HG03469 (cell line): ENCODE measurements around the gene MIS12.

Source experiments
- ATAC-seq: cut with Tn5 transposase; IDR thresholded peaks from one replicate; pipeline ENCODE4 v1.9.1; 2021; ENCODE audit warnings: mild to moderate bottlenecking, moderate library complexity, moderate number of reproducible peaks; ENCODE audit not compliant: unreplicated experiment

The MIS12 gene, protein sequence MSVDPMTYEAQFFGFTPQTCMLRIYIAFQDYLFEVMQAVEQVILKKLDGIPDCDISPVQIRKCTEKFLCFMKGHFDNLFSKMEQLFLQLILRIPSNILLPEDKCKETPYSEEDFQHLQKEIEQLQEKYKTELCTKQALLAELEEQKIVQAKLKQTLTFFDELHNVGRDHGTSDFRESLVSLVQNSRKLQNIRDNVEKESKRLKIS

GRCh38 chr17:5486206-5487124, at the start of gene MIS12:
TSS of gene MIS12 (plus strand) at chr17:5486566. CDS start at chr17:5488863, 2,297 bp downstream.
- ATAC-seq = peak; percentile 47

DNA sequence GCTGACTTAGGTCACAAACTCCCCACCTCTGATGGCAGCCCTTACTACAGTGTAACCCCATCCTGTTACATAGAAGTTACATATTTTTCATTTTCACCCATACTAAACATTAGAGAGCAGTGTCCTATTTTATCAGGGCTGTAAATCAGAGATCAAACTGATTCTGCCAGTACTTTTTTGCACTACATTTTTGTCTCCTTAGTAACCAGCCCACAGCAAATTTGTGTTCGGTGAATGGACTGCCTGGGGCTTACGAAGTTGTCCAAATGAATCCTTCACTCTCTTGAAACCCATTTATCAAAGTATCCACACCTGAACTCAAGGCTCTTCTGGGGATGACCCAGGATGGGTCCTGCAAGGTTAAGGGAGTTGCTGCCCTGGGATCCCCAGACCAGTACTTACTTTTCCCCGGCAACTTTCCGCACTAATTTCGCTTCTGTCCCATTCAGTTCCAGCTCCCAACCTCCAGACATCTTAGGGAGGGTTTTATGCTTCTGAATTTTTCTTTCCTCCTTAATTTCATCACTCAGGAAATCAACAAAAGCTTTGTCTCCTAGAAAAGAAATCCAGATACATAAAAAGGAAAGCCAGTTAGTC, 48.5 kb upstream of the MIS12 start:
- no peak for ATAC-seq

DNA sequence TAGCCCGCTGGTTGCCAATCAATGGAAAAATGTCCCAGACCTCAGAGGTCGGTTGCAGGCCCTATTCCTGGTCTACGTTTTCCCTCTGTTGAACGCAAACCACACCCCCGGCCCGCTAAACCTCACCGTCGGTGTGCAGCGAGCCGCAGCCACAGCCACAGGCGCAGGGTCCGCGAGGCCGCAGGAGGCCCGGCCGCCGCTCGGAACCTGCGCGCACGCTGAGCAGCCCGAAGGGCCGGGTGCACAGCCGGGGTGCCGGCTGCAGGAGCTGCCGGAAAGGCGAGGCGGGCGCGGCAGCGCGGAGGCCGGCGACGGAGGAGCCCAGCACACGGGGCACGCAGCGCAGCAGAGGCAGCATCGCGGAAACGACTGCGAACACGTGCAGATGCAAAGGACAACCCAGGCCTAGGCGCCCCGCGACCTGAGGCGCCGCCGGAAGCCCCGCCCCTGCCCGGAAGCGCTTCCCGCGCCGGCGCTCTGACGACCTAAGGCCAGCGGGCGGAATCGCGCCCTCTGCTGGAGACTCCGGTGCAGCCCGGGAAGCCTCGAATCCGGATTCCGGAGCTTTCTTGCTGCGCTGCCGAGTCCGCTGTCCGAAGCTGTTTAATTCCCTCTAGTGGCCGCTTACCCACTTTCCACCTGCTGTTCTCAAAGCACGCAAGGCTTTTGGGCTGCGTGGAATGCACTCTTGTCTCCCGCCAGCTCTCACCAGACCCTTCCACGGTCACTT, 47.5 kb upstream of the MIS12 start, which contains the start of gene C1QBP:
Gene C1QBP, minus strand, starts transcription at position 440 of the 730 bp plus-strand sequence. Its CDS starts 82 bp downstream, at position 358.
- ATAC-seq = peak; percentile 57

DNA sequence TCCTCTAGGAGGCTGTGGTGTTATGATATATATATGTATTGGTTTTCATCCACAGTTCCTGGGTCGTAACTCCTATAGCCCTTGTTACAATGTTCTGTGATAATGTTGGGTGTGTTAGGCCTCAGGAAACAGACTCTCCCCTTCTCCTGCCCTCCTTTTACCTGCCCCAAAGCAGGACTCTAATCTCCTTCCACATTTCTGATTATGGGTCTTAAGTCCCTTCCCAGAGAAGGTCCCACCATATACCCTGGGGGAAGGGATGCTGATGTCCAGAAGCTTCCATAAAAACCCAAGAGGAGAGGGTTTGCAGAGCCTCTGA, 47.0 kb upstream of the MIS12 start:
- ATAC-seq = no peak

DNA sequence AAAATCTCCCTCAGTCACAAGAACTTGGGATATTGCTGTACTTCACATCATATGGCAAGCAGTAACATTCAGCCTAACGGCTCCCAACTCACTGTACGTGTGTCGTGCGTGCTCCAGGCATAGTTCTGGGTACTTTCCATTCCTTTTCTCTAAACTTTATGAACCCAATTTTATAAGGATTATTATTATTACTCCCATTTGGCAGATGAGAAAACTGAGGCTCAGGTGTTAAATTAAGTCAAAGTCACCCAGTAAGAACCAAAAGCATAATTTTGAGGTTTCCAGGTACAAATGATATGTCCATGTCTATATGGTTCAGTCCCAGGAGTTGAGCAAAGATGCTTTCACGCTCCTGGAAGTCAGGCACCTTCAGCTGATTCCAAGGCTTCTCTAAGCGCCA, 42.6 kb upstream of the MIS12 start:
- ATAC-seq = no peak

- no peak for ATAC-seq
Observed at GRCh38 chr17:5444209-5444608, 42.2 kb upstream of the MIS12 start.

- ATAC-seq = no peak
Observed at GRCh38 chr17:5446786-5447185, 39.6 kb upstream of the MIS12 start.

DNA sequence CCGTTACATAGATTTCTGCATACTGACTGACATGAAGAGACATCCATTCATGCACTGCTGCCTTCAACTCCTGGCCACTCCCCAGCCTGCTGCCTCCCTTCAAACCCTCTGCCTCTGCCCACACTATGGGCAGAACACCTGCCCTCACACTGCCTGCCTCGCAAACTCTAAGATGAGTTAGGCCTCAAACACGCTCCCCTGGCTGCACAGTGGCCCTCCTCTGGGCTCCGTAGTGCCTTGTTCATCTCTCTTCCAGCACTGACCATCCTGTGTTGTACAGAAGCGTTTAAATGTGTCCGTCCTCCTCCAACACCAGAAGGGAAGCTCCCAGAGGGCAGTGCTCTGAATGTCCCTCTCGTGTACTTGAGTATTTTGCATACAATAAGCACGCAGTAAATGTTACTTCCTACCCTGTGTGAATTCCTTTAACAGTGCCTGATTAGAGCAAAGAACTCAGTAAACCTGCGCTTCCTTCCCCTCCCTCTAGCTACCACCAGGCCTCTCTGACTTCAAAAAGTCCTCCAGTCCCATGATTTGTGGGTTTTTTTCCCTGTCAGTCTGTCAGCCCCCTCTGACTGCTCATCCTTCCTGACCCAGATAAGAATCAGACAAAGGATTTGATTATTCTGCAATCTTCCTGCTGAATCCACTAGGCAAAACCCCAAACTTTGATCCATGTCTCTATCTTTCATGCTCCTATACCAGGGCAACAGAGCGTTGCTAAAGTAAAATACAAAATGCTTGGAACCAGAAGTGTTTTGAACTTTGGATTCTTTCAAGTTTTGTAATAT, 21.5 kb upstream of the MIS12 start:
- no peak for ATAC-seq

- no peak for ATAC-seq
Observed at GRCh38 chr17:5466295-5466694, 20.1 kb upstream of the MIS12 start.

- no peak for ATAC-seq
Observed at GRCh38 chr17:5467416-5467815, 18.9 kb upstream of the MIS12 start.

DNA sequence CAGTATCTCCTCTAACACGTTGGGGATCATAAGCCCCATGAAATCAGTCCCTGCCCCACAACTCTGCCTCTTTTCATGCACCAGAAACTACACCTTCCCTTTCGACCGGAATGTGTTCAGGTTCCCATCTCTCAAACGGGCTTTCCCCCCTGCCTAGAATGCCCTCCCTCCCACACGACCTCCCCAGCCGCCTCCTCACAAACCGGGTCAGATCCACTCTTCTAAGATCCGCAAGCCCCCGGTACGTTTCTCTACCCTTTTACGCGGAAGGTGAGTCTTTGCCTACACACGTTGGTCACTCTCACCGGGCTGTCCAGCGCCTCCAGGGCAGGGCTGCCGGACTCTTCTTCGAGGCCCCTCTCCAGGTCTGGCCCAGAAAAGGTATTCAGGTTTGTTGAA, 18.3 kb upstream of the MIS12 start:
- ATAC-seq = no peak

DNA sequence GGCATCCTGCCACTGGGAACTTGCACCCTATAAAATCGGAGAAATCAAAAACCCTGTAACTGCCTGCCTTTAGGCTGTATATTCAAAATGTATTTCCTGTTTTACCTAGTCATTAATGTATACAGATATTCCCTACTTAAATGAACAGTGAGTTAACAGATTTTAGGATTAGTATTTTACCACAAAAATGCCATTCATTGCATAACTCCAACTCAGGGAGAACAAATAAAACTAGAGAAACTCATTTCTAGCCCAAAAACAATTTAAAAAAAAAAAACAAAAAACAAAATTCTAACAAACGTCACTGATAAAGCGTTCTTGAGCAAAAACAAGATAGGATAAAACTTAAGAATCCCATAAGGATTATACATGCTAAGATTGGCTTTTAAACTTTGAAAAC, 13.9 kb upstream of the MIS12 start:
- ATAC-seq = no peak

- no peak for ATAC-seq
Observed at GRCh38 chr17:5473906-5474305, 12.5 kb upstream of the MIS12 start.

- ATAC-seq = no peak
Observed at GRCh38 chr17:5478992-5479391, 7.4 kb upstream of the MIS12 start.

DNA sequence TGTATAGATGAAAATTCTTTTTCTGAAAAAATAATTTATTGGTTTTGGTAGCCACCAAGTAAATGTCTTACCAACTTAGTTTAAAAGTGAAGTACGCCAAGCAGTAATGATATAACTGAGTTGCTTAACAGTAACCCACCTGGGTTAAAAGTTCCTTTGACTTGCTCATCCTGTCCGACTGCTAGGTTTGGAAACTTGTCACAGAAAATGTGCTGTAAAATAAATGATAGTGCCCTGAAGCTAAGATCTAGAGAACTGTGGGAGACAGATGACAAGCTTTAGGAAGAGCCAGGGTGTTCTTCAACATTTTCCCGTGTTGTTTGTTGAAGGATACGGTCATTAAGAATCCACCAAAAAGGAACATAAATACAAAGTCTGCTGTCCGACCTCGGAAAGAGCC, 5.4 kb upstream of the MIS12 start:
- ATAC-seq = no peak

DNA sequence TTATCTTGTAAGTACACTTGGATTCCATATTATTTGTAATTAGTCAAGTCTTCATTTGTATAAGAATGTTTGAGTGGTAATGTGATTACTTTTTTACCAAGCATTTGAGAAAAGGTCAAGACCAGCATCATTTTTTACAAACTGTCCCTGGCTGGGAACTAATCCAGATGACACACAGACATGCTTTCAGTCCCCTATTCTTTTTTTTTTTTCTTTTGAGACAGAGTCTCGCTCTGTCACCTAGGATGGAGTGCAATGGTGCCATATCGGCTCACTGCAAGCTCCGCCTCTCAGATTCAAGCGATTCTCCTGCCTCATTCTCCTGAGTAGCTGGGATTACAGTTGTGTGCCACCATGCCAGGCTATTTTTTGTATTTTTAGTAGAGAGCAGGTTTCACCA, 4.9 kb upstream of the MIS12 start:
- no peak for ATAC-seq

DNA sequence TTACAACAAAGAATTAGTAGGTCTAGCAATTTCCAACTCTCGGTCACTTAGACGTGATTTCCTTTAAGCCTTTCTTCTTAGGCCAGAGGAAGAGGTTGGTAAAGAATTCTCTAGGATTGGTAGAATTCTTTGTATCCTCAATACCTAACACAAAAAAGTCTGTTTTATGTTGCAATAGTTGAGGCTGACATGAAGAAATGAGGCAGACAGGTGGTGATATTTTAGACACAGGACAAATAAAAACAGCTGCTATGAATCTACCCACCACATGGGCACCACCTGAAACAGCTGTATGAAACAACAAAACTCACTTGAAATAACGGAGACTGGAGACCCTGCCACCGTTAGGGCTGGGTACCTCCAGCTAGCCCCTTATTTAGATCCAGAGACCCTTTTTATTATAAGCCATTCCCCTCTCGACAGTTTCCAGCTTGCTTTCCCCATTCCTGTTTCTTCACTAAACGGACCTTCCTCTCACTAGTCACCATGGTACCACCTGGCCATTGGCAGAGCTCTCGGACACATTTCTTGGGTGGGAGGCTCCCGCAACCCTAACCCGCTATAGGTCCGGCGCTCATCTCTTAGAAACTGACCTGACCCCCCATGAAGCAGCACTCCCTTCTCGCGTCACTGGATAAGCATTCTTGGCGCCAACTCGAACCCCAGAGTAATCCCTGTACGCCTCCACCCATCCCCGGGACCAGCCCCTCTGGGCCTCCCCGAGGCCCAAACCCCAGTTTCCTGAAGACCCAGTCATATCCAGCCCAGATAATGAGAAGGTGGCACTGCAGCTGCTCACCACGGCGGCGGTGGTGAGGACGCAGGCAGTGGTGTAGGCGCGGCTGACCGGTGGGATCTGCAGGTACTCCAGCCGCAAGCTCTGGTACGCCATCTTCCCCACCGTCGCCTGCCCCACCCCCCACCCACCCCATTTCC, 828 bp upstream of the MIS12 start, which contains the start of gene DERL2:
Gene DERL2, minus strand, starts transcription at position 909 of the 936 bp plus-strand sequence. Its CDS starts 17 bp downstream, at position 892.
- ATAC-seq = peak; percentile 26

DNA sequence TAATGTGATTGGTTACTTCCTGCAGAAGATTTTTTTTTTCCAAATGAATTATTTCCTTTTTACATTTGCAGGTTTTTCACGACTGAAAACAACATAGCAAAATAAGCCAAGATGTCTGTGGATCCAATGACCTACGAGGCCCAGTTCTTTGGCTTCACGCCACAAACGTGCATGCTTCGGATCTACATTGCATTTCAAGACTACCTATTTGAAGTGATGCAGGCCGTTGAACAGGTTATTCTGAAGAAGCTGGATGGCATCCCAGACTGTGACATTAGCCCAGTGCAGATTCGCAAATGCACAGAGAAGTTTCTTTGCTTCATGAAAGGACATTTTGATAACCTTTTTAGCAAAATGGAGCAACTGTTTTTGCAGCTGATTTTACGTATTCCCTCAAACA, 2.4 kb downstream of the MIS12 start:
- no peak for ATAC-seq

- ATAC-seq = no peak
Observed at GRCh38 chr17:5492970-5493369, 6.6 kb downstream of the MIS12 start.
